Pancreas (tissue), 10 donors: ENCODE data around the gene C5orf52. TPM values are rescaled to one million over a fixed set of nuclear protein-coding genes. Genes with fewer than 3 reads are reported as not detected.
A peak's percentile ranks its signal among the peaks of the same experiment; 100 is the strongest.

Experiments
- ATAC-seq, 4 donors: fragments of 200-7000 bp; cut with Tn5 transposase; one replicate each; pipeline versions ENCODE4 v1.8.0 to v1.9.1; 2020; ENCODE audit warnings: mild to moderate bottlenecking in 4 of 4, moderate library complexity in 4 of 4
- DNase-seq, 6 donors: peaks; one replicate each; pipeline ENCODE4 v3.0.0-alpha.2; 2020
- FAIRE-seq: peaks from 2 replicates; lab custom pipeline; 2012; peaks lifted over from hg19 to GRCh38; lab: Jason Lieb, UNC
- H3K27ac ChIP-seq, 4 donors: fragments of 200-600 bp; sonication (generic); 1 replicate in 3 of 4; 2 replicates in 1 of 4; pipeline versions ENCODE4 v1.5.0 to v1.8.0; 2020
- H3K27me3 ChIP-seq, 4 donors: fragments of 200-600 bp; one replicate each; pipeline ENCODE4 v1.8.0; 2021
- H3K36me3 ChIP-seq, 3 donors: fragments of 200-600 bp; sonication (generic) in 1 of 3; one replicate each; pipeline versions ENCODE4 v1.5.0 to v1.8.0; 2020 to 2021
- H3K4me1 ChIP-seq, 3 donors: fragments of 200-600 bp; one replicate each; pipeline ENCODE4 v1.8.0; 2021
- H3K4me3 ChIP-seq, 4 donors: fragments of 200-600 bp; sonication (generic) in 2 of 4; one replicate each; pipeline versions ENCODE4 v1.5.0 to v1.8.0; 2020 to 2021
- H3K9me3 ChIP-seq, 4 donors: fragments of 200-600 bp; one replicate each; pipeline ENCODE4 v1.8.0; 2021
- WGBS, 2 donors: extraction: QIAGEN DNeasy Blood & Tissue Kit; methylation state at CpG; one replicate each; pipeline ENCODE4 v1.1.7; 2013; 5-methylcytosine and 5-hydroxymethylcytosine counted together
- intact Hi-C, 3 donors: fragments of 100-400 bp; cut with DNase I; formaldehyde crosslinking; loops; one replicate each; pipeline versions ENCODE4 v1.11.1 to v1.14.2; 2022
- polyA plus RNA-seq, 2 donors: library from polyadenylated mRNA; stranded (reverse); fragments of 200-250 nt; gene quantifications; one replicate each; pipeline ENCODE4 v1.2.3, GENCODE V29; 2013
- total RNA-seq, 6 donors: library from RNA; stranded (reverse); fragmentation: NEBNext Ultra II Directional in 4 of 6; extraction: Animal tissue kit (Norgen Biotek cat#: 25700) in 4 of 6; gene quantifications; one replicate each; pipeline versions ENCODE4 v1.2.1 to v1.2.4, GENCODE V29; 2021 to 2023
- TF ChIP-seq, protein P1 (sequence below), 4 donors: fragments of 200-600 bp; sonication (generic) in 3 of 4; IDR thresholded peaks; one replicate each; pipeline versions ENCODE4 v1.5.0 to v1.8.0; 2021; ENCODE audit warnings: antibody characterized with exemption in 4 of 4
- donor health status: healthy with polysubstance abuse.
- donor health status: DM: no; HTN: no; CAD: no; lungs with moderate emphysema.
- donor health status: DM: no; HTN: no; CAD: no.
- donor health status: control.
- donor health status: control.
- donor health status: Bipolar disorder and iron deficiency.
- donor health status: DM: yes; HTN: yes; CAD: no.
- donor health status: DM: no; HTN: no; CAD: no.
- donor health status: DM: no; HTN: no; CAD: no.
- donor health status: DM: yes; HTN: yes; CAD: no.

The C5orf52 gene
- total and polyA plus RNA-seq, 8 donors, result not detected

GRCh38 chr5:157651623-157652376 is 19.5 kb upstream of the C5orf52 start:
- intact Hi-C loops, result no loop called here
- Histone ChIP-seq H3K27ac (no peak overlapping the region), H3K4me3 (peak overlapping the region; percentile 5 to 39 (median 18)), H3K4me1 (no peaks in the 10 kb centered on the region), H3K36me3 (no peaks in the 10 kb centered on the region), H3K27me3 (no peaks in the 10 kb centered on the region), H3K9me3 (no peaks in the 10 kb centered on the region)
- ATAC-seq (peak; percentile 84 to 99 (median 96)), DNase-seq (peak; percentile 41 to 88 (median 58)), FAIRE-seq (no peak)
- WGBS, 2 donors, result 21 to 22% methylated on average over 58 to 63 of the region's 63 CpGs
- TF ChIP-seq, protein P1, sequence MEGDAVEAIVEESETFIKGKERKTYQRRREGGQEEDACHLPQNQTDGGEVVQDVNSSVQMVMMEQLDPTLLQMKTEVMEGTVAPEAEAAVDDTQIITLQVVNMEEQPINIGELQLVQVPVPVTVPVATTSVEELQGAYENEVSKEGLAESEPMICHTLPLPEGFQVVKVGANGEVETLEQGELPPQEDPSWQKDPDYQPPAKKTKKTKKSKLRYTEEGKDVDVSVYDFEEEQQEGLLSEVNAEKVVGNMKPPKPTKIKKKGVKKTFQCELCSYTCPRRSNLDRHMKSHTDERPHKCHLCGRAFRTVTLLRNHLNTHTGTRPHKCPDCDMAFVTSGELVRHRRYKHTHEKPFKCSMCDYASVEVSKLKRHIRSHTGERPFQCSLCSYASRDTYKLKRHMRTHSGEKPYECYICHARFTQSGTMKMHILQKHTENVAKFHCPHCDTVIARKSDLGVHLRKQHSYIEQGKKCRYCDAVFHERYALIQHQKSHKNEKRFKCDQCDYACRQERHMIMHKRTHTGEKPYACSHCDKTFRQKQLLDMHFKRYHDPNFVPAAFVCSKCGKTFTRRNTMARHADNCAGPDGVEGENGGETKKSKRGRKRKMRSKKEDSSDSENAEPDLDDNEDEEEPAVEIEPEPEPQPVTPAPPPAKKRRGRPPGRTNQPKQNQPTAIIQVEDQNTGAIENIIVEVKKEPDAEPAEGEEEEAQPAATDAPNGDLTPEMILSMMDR (IDR thresholded peaks at IDR 0.05), result no peak

GRCh38 chr5:157652377-157652692 is 19.0 kb upstream of the C5orf52 start, which contains the start of gene SOX30:
Gene SOX30 (minus strand): TSS chr5:157652438. CDS start chr5:157652078, 360 bp downstream.
- intact Hi-C loops, result no loop called here
- Histone ChIP-seq H3K36me3 (no peaks in the 10 kb centered on the region), H3K9me3 (no peaks in the 10 kb centered on the region), H3K27ac (no peak within 1 kb of the TSS), H3K4me3 (peak within 1 kb of the TSS; percentile 5 to 39 (median 18)), H3K27me3 (no peaks in the 10 kb centered on the region), H3K4me1 (no peaks in the 10 kb centered on the region)
- TF ChIP-seq, protein P1 (IDR thresholded peaks at IDR 0.05), result no peak
- 87 to 91% methylated on average over 15 of the region's 15 CpGs for whole genome bisulfite sequencing, 2 donors
- FAIRE-seq (no peak), DNase-seq (no peak), ATAC-seq (no peak)

- no peak for FAIRE-seq
- H3K4me1 ChIP-seq, result no peaks in the 10 kb centered on the region
- intact Hi-C loops, result no loop called here
- DNase-seq, result no peak
- H3K4me3 ChIP-seq, result no peak overlapping the region
- ATAC-seq, result no peak
- WGBS, 2 donors, result 59 to 81% methylated on average over 2 of the region's 2 CpGs
- TF ChIP-seq, protein P1 (IDR thresholded peaks at IDR 0.05), result no peak
- H3K36me3 ChIP-seq, result no peaks in the 10 kb centered on the region
- H3K27me3 ChIP-seq, result no peaks in the 10 kb centered on the region
- H3K27ac ChIP-seq, result no peak overlapping the region
- H3K9me3 ChIP-seq, result no peaks in the 10 kb centered on the region
Measured at GRCh38 chr5:157657516-157657915, 13.8 kb upstream of the C5orf52 start.

DNA sequence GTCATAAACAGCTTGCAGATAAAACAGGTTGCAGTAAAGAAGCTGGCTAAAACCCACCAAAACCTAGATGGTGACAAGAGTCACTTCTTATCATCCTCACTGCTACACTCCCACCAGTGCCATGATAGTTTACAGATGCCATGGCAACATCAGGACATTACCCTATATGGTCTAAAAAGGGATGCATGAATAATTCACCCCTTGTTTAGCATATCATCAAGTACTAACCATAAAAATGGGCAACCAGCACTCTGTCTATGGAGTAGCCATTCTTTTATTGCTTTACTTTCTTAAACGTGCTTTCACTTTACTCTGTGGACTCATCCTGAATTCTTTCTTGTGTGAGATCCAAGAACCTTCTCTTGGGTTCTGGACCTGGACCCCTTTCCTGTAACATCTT is 12.4 kb upstream of the C5orf52 start:
- Histone ChIP-seq H3K27me3 (no peaks in the 10 kb centered on the region), H3K9me3 (no peaks in the 10 kb centered on the region), H3K4me1 (no peaks in the 10 kb centered on the region), H3K36me3 (no peaks in the 10 kb centered on the region), H3K27ac (no peak overlapping the region), H3K4me3 (no peak overlapping the region)
- TF ChIP-seq, protein P1 (IDR thresholded peaks at IDR 0.05), result no peak
- FAIRE-seq (no peak), DNase-seq (no peak), ATAC-seq (no peak)
- intact Hi-C loops, result no loop called here
- WGBS, 2 donors, result 50 to 68% methylated on average over 1 of the region's 1 CpG
